T-helper 1 cell treated with Interleukin-12 subunit alpha and Interleukin-12 subunit beta and Interleukin-4 antibody, amounts not matched to agents 30 μg/mL and 1 μg/mL, for 36 hours (primary cell): ENCODE measurements around the gene RPL3.

ENCODE experiments used
- H3K27ac Mint-ChIP-seq: one replicate; pipeline ENCODE4 v1.8.0; 2021; ENCODE audit warnings: mild to moderate bottlenecking, mixed read lengths
- H3K27me3 Mint-ChIP-seq: one replicate; pipeline ENCODE4 v1.8.0; 2021; ENCODE audit warnings: low read depth, mixed read lengths
- H3K36me3 Mint-ChIP-seq: one replicate; pipeline ENCODE4 v1.8.0; 2021; ENCODE audit warnings: low read depth, mixed read lengths
- H3K4me1 Mint-ChIP-seq: one replicate; pipeline ENCODE4 v1.8.0; 2021; ENCODE audit warnings: low read depth, mixed read lengths
- H3K4me3 Mint-ChIP-seq: one replicate; pipeline ENCODE4 v1.8.0; 2021; ENCODE audit warnings: mild to moderate bottlenecking, moderate library complexity, mixed read lengths
- H3K9me3 Mint-ChIP-seq: one replicate; pipeline ENCODE4 v1.8.0; 2021; ENCODE audit warnings: mixed read lengths

The RPL3 gene

DNA sequence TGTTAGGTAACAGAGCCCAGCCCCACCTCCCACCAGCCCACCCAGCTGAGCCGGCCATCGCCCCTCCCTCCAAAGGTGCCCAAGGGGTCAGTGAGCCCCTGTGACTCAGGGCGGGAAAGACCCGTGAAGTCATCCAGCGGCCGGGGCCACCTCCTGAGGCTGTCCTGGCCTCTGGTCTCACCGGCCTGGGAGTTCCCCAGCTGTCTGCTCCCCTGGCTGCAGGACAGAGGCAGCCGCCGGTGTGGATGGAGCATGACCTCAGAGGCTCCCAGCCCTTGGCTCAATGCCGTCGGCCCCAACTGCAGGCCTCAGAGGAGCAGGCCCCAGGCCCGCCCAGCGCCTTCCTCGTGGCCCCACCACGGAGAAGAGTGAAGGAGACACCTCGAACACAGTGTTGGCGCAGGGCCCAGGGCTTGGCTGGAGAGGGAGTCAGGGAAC lies 28.7 kb downstream of the RPL3 start:
- no peak overlapping the region for H3K4me3 Mint-ChIP-seq
- H3K4me1 Mint-ChIP-seq = peaks cover 4% of the 10 kb centered on the region
- H3K9me3 Mint-ChIP-seq = no peaks in the 10 kb centered on the region
- H3K27ac Mint-ChIP-seq = no peak overlapping the region
- H3K27me3 Mint-ChIP-seq = peaks cover 3% of the 10 kb centered on the region
- no peaks in the 10 kb centered on the region for H3K36me3 Mint-ChIP-seq

DNA sequence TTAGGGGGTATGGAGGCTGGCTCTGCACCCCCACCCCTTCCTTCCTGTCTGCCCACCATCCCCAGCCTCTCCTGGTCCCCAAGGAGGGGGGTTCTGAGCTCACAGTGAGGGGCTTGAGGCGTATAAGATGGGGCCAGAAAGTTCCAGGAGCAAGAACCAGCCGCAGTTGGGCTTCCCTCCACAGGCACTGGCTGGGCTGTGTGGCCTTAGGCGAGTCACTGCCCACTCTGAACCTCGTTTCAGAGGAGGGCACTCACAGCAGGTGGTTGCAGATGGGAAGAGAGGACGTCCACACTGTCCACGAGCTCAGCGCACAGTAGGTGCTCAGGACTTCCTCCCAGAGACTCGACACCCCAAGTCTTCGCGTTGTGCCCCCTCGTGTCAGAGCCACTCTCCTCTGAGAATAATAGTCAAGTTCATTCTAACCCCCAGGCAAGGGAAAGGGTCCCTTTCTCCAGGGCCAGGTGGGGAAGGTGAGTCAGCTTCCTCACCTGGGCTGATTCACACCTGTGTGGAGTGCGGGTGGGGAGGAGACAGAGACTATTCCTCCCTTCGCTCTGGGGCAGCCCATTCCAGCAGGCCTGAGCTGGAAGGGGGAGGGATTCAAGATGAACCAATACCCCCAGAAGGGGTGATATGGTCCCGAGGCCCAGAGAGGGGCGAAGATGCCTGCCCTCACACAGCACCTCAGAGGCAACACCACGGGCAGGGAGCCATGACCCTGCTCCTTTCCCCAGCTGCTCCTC lies 29.3 kb downstream of the RPL3 start:
- Mint-ChIP-seq H3K9me3 (no peaks in the 10 kb centered on the region), H3K27ac (no peak overlapping the region), H3K36me3 (no peaks in the 10 kb centered on the region), H3K4me3 (no peak overlapping the region), H3K27me3 (peaks cover 3% of the 10 kb centered on the region), H3K4me1 (peaks cover 4% of the 10 kb centered on the region)

DNA sequence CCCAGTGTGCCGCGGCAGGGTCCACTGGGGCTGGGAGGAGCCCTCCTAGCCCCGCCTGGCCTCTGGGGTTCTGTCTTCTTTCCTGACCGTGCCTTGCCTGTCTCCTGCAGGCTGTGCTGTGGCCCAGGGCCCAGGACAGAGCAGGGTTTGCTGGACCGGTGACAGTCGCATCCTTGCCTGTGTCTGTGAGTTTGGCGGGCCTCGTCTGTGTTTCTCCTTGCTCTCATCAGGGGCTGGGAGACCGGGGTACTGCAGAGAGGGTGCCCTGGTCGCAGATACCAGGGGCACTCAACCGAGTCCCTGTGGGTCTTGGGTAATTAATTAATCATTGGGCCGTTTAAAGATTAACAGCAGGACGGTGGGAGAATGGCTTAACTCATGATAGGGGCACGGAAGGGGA lies 29.9 kb downstream of the RPL3 start:
- peaks cover 3% of the 10 kb centered on the region for H3K27me3 Mint-ChIP-seq
- H3K27ac Mint-ChIP-seq = no peak overlapping the region
- no peak overlapping the region for H3K4me3 Mint-ChIP-seq
- H3K9me3 Mint-ChIP-seq = no peaks in the 10 kb centered on the region
- H3K36me3 Mint-ChIP-seq = no peaks in the 10 kb centered on the region
- peaks cover 4% of the 10 kb centered on the region for H3K4me1 Mint-ChIP-seq

DNA sequence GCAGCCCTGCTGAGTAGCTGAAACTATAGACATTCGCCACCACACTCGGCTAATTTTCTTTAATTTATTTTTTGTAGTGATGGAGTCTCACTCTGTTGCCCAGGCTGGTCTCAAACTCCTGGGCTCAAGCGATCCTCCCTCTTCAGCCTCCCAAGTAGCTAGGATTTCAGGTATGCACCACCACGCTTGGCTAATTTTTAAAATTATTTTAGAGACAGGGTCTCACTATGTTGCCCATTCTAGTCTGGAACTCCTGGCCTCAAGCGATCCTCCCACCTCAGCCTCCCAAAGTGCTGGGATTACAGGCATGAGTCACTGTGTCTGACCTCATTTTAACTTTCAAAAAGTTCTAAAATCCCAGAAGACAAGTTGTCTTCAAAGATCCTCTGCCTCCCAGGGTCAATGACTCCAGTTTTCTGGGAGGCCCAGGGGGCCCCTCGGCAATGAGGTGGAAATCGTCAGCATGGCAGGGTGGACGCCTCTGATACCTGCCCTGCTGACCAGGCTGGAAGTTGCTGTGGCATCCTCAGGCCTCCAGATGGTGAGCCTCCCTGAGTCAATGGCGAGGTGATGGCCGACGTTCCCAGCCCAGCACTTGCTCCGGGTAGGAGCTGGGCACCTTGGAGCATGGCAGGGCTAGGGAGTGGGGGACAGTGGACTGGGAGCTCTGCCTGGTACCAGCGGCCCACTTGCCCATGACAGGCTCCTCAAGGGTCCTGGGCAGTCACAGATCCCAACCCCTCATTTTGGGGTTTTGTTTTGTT lies 31.1 kb downstream of the RPL3 start:
- Mint-ChIP-seq H3K27ac (no peak overlapping the region), H3K27me3 (no peaks in the 10 kb centered on the region)

DNA sequence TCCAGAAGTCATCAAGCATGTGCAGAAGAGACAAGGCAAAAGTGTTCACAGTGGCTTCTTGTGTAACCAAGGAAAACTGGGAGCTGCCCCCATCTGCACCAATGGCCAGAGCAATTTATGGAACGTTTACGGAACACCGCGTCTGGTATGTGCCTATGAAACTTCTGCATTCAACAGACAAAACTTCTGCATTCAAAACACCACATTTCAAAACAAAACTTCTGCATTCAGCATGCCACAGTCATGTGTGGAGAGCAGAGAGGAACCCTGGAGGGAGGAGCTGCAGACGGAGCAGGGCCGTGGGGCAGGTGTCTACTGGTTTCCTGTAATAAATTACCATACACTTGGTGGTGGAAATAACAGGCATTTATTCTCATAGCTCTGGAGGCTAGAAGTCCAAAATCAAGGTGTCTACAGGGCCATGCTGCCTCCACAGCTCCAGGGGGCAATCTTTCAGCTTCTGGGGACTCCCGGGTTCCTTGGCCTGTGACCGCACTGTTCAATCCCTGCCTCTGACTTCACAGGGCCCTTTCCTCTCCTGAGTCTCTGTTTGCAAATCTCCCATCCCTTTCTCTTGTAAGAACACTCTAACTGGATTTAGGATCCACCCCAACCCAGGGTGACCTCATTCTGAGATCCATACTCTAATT lies 32.2 kb downstream of the RPL3 start:
- H3K27ac Mint-ChIP-seq = no peak overlapping the region
- no peaks in the 10 kb centered on the region for H3K27me3 Mint-ChIP-seq
- H3K4me1 Mint-ChIP-seq = peaks cover 4% of the 10 kb centered on the region
- H3K4me3 Mint-ChIP-seq = no peak overlapping the region
- H3K9me3 Mint-ChIP-seq = no peaks in the 10 kb centered on the region
- H3K36me3 Mint-ChIP-seq = no peaks in the 10 kb centered on the region

More for the DNA sequence above, 31.1 kb downstream of the RPL3 start:
- Mint-ChIP-seq H3K36me3 (no peaks in the 10 kb centered on the region), H3K4me1 (peaks cover 4% of the 10 kb centered on the region), H3K9me3 (no peaks in the 10 kb centered on the region), H3K4me3 (no peak overlapping the region)

DNA sequence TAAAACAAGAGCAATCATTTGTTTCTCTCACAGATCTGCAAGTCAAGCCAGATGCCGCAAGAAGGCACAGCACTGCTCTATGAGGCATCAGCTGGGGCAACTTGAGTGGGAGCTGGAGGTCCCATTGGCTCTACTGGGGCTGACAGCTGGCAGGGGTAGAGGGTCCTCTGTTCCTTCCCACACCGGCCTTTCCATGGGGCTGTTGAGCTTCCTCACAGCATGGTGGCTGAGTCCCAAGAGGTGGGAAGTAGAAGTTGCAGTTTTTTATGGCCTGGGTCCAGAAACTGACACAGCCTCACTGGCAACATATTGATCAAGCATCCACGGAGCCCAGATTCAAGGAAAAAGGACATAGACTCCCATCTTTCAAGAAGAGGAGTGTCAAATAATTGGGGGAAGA lies 34.4 kb downstream of the RPL3 start:
- Mint-ChIP-seq H3K4me3 (no peak overlapping the region), H3K4me1 (peaks cover 4% of the 10 kb centered on the region), H3K36me3 (no peaks in the 10 kb centered on the region), H3K9me3 (no peaks in the 10 kb centered on the region), H3K27me3 (no peaks in the 10 kb centered on the region), H3K27ac (no peak overlapping the region)

DNA sequence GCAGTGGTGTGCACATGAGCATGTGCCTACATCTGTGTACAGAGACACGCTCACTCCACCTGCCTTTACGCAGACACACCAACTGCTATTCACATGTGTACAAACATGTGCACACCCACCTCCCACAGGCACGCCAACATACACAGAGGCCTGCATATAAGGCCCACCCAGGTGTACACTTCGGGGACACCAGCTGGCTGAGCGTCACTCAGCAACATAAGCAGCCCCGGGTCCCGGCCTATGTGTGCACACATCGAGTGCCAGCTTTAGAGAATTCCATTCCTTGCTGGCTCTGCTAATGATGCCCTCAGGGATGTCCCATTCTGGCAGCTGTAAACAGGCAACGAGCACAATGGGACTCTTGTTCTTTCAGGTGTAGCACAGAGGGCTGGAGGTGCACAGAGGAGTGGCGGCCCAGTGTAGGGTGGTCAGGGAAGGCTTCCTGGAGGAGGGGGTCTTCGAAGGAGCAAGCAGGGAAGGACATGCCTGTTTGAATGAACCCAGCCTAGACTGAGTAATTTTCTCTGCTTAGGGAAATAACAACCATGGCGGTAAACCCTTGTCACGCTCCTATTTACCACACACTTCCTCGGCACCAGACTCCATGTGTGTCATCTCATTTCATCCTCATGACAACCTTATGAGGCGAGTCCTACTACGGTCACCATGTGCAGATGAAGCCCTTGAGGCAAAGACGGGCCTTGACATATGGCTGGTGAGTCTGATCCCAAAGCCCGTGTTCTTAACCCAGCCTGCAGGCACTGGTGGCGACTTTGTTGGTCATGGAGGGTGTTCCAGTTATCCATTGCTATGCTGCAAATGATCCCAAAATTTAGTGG lies 35.1 kb downstream of the RPL3 start:
- Mint-ChIP-seq H3K27me3 (no peaks in the 10 kb centered on the region), H3K4me3 (no peak overlapping the region), H3K9me3 (no peaks in the 10 kb centered on the region), H3K4me1 (peaks cover 4% of the 10 kb centered on the region), H3K36me3 (no peaks in the 10 kb centered on the region), H3K27ac (no peak overlapping the region)

DNA sequence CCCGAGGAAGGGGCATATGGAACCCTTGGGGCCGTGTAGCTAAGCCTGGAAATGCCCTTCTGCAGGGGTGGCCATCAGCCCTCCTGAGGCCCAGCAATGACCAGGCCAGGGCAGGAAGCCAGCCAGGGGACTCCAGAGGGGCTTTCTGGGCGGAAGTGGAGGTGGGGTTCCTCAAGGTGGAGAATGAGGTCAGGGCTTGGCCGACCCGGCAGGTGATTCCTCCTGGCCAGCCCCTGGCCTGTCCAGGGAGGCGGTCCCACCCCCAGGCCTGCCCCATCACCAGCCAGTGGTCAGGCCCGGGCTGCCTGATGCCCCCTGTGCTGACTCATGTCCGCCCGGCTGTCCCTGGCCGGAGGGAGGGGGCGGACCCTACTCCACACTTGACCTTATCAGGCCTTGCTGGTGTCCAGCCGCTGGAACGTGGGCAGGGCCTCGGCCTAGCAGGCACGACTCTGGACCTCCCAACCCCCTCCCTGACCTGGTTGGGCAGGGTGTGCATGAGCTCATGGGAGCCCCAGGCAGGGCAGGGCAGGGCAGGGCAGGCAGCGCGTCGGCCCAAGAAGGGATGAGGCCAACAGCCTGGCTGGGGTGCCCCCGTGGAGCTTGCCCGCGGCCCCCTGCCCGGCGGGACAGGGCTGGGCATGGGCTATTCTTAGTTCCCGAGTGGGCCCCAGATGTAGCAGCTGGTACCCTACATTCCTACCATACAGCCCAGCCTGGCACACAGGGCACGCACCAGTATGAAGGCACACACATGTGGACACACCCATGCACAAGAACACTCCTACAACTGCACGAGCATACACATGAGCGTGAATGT lies 35.9 kb downstream of the RPL3 start:
- Mint-ChIP-seq H3K9me3 (no peaks in the 10 kb centered on the region), H3K4me1 (peaks cover 4% of the 10 kb centered on the region), H3K27ac (no peak overlapping the region), H3K36me3 (no peaks in the 10 kb centered on the region), H3K4me3 (no peak overlapping the region), H3K27me3 (no peaks in the 10 kb centered on the region)

DNA sequence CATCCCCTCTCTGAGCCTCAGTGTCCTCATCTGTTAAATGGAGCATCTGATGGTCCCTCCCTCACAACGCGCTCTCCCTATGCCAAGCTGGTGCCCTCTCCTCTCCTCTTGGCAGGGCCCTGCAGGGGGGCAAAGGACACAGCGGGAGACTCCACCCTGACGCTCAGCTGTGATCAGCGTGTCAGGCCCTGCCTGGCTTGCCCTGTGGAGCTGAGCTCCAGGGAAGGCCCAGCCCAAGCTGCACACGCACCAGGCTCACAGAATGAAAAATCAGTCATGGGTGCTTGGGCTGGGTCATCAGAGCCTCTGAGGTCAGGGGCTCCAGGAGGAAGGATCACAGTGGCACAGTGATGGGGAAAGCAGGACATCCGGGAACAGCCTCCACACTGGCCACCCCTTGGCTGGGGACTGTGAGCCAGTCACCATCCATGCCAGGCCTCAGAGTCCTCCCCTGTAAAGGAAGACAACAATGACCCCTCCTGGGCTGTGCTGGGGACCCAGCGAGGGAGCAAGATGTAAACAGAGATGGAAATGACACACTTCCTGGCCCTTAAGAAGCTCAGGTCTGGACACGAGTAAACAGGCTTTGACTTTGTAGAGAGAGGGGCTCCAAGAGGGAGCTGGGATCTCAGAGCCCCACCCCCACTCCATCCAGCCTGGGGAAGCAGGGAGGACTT lies 36.6 kb downstream of the RPL3 start:
- H3K27me3 Mint-ChIP-seq = no peaks in the 10 kb centered on the region
- H3K27ac Mint-ChIP-seq = no peak overlapping the region
- peaks cover 4% of the 10 kb centered on the region for H3K4me1 Mint-ChIP-seq
- no peaks in the 10 kb centered on the region for H3K36me3 Mint-ChIP-seq
- H3K9me3 Mint-ChIP-seq = no peaks in the 10 kb centered on the region
- H3K4me3 Mint-ChIP-seq = no peak overlapping the region

DNA sequence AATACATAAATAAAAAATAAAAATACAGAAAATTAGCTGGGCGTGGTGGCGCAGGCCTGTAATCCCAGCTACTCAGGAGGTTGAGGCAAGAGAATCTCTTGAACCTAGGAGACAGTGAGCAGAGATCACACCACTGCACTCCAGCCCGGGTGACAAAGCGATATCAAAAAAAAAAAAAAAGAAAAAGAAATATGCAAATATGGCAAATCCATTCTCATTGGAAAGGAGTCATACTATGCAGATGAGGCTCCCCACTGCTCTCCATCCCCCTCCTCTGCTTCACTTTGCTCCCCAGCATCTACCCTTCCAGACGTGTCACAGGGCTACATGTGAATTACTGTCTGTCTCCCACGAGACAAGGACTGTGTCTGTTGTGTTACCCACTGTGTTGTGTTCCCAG lies 38.3 kb downstream of the RPL3 start:
- Mint-ChIP-seq H3K36me3 (no peaks in the 10 kb centered on the region), H3K9me3 (peaks cover 4% of the 10 kb centered on the region), H3K4me3 (no peak overlapping the region), H3K27me3 (peaks cover 8% of the 10 kb centered on the region), H3K27ac (no peak overlapping the region), H3K4me1 (no peaks in the 10 kb centered on the region)

DNA sequence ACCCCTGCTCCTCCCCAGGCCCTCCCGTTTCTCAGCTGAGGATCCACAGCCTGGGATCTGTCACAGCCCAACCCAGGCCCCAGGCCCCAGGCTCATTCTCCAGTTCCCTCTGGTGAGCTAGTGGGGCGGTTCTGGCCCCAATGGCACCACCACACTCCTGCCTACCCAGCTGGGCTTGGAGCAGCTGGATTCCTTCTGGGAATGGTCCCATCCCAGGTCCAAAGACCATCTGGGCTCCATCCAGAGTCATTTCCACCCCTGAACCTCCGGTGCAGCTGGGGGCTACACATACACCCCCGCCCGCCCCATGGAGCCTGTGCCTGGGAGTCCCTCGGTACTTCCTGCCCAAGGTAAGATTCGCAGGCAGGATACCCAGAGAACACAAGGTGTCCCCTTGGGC lies 39.2 kb downstream of the RPL3 start:
- peaks cover 4% of the 10 kb centered on the region for H3K9me3 Mint-ChIP-seq
- H3K27me3 Mint-ChIP-seq = peaks cover 15% of the 10 kb centered on the region
- H3K4me1 Mint-ChIP-seq = no peaks in the 10 kb centered on the region

DNA sequence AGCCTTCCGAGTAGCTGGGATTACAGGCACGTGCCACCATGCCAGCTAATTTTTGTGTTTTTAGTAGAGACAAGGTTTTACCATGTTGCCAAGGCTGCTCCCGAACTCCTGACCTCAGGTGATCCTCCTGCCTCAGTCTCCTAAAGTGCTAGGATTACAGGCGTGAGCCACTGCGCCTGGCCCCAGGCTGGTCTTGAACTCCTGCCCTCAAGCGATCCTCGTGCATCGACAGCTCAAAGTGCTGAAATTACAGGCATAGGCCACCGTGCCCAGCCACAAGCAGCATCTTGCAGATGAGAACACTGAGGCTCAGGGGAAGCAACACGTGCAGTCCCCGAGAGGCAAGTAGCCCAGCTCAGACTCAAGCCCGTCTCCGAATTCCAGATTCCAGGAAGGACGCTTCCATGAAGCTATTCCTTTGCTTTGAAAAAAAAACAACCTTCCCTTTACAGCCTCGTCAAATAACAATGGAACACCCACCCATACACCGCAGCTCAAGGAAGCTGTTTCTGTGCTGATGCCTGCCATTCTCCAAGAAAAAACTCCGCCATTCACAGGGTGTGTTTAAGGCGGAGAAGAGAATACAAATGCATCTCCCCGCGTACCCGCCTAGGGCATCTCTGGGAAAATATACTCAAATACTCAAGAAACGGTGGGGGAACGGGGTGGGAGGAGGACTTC lies 40.1 kb downstream of the RPL3 start:
- H3K27ac Mint-ChIP-seq = no peak overlapping the region
- H3K36me3 Mint-ChIP-seq = no peaks in the 10 kb centered on the region
- no peaks in the 10 kb centered on the region for H3K4me1 Mint-ChIP-seq
- peaks cover 4% of the 10 kb centered on the region for H3K9me3 Mint-ChIP-seq
- H3K27me3 Mint-ChIP-seq = peaks cover 15% of the 10 kb centered on the region
- no peak overlapping the region for H3K4me3 Mint-ChIP-seq

More for the DNA sequence above, 39.2 kb downstream of the RPL3 start:
- Mint-ChIP-seq H3K27ac (no peak overlapping the region), H3K4me3 (no peak overlapping the region), H3K36me3 (no peaks in the 10 kb centered on the region)

DNA sequence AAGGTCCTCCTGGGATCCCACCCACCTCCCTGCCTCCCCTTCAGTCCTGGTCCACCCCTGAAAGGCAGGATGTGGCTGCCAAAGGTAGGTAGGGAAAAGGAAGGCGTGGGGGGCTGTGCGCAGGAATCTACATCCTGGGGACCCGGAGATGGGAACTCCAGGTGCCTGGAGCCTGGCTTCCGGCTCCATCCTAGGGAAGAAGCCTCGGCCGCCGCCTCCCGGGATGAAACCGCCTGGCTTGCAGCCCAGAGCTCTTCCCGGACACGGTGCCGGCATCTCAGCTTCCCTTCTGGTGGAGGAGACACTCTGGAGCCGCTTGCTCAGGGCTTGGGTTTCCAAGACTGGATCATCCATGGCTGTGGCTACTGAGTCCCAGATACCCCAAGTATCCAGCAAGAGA lies 41.4 kb downstream of the RPL3 start:
- H3K27me3 Mint-ChIP-seq = peaks cover 15% of the 10 kb centered on the region
- H3K4me1 Mint-ChIP-seq = no peaks in the 10 kb centered on the region
- peaks cover 4% of the 10 kb centered on the region for H3K9me3 Mint-ChIP-seq
- H3K4me3 Mint-ChIP-seq = no peak overlapping the region
- no peak overlapping the region for H3K27ac Mint-ChIP-seq
- no peaks in the 10 kb centered on the region for H3K36me3 Mint-ChIP-seq
